Caki2 (cell line): ENCODE results near the gene ADCYAP1. TPM values are rescaled to one million over a fixed set of nuclear protein-coding genes. Genes with fewer than 3 reads are reported as not detected.
"Not testable (repeated sequence)": the region's sequence is repeated elsewhere in the genome, so short reads cannot be mapped to it uniquely, and the experiment has no call there.

Source experiments
- DNase-seq: peaks from one replicate; pipeline ENCODE4 v3.0.0-alpha.2; 2015; ENCODE audit warnings: low read depth
- in situ Hi-C: cut with HindIII; loops from 2 replicates; pipeline ENCODE4 v1.10.0; 2016; ENCODE audit warnings: low sequenced_read_pairs, low pct_unique_long_range_greater_than_20kb, mixed read lengths
- total RNA-seq: library from RNA; depleted of rRNA; stranded (reverse); fragments of >200 nt; shearing (Covaris generic); gene quantifications from 2 replicates; pipeline ENCODE4 v1.2.3, GENCODE V29; 2014; ENCODE audit warnings: low replicate concordance; rRNA removed

Gene ADCYAP1
- not detected in 2 replicates for total RNA-seq

- in situ Hi-C loops, result no loop called here
- no peak for DNase-seq
These were observed at the start of gene ADCYAP1 for GRCh38 chr18:904218-905090. Gene ADCYAP1 (plus strand): TSS chr18:904871. CDS start chr18:905387, 516 bp downstream.

GRCh38 chr18:857986-858385 lies 46.7 kb upstream of the ADCYAP1 start:
- DNase-seq, result no peak
- in situ Hi-C loops, result no loop called here

- in situ Hi-C loops, result no loop called here
- DNase-seq, result peak; percentile 39
These were observed 39.8 kb upstream of the ADCYAP1 start for GRCh38 chr18:864872-865273.

- in situ Hi-C loops, result no loop called here
These were observed 37.4 kb upstream of the ADCYAP1 start for GRCh38 chr18:867257-867656.

GRCh38 chr18:873426-873825 lies 31.2 kb upstream of the ADCYAP1 start:
- in situ Hi-C loops, DNase-seq: not testable (repeated sequence)

More at GRCh38 chr18:867257-867656, 37.4 kb upstream of the ADCYAP1 start:
- no peak for DNase-seq

GRCh38 chr18:875912-876311 lies 28.8 kb upstream of the ADCYAP1 start:
- in situ Hi-C loops, result no loop called here

GRCh38 chr18:877238-877637 lies 27.4 kb upstream of the ADCYAP1 start:
- in situ Hi-C loops, result no loop called here
- no peak for DNase-seq

More at GRCh38 chr18:875912-876311, 28.8 kb upstream of the ADCYAP1 start:
- DNase-seq, result no peak

GRCh38 chr18:886076-886475 lies 18.6 kb upstream of the ADCYAP1 start:
- no peak for DNase-seq
- in situ Hi-C loops, result no loop called here

GRCh38 chr18:887716-888115 lies 17.0 kb upstream of the ADCYAP1 start:
- no peak for DNase-seq
- in situ Hi-C loops, result no loop called here

GRCh38 chr18:892316-892715 lies 12.4 kb upstream of the ADCYAP1 start:
- in situ Hi-C loops, result no loop called here
- DNase-seq, result peak; percentile 71

GRCh38 chr18:896315-896714 lies 8.4 kb upstream of the ADCYAP1 start:
- no peak for DNase-seq
- in situ Hi-C loops, result no loop called here

- in situ Hi-C loops, result no loop called here
- no peak for DNase-seq
These were observed 2.9 kb upstream of the ADCYAP1 start for GRCh38 chr18:901761-902160.

GRCh38 chr18:902229-902628 lies 2.4 kb upstream of the ADCYAP1 start:
- in situ Hi-C loops, result no loop called here
- DNase-seq, result peak; percentile 9

- in situ Hi-C loops, result no loop called here
- DNase-seq, result peak; percentile 33
These were observed 970 bp upstream of the ADCYAP1 start for GRCh38 chr18:903701-904100.

- no peak for DNase-seq
- in situ Hi-C loops, result no loop called here
These were observed 756 bp downstream of the ADCYAP1 start for GRCh38 chr18:905307-905947.

GRCh38 chr18:905948-906415 lies 1.3 kb downstream of the ADCYAP1 start:
- no peak for DNase-seq
- in situ Hi-C loops, result no loop called here

- DNase-seq, result no peak
- in situ Hi-C loops, result no loop called here
These were observed 1.9 kb downstream of the ADCYAP1 start for GRCh38 chr18:906416-907114.

GRCh38 chr18:907115-907884 lies 2.6 kb downstream of the ADCYAP1 start:
- no peak for DNase-seq
- in situ Hi-C loops, result no loop called here
